ENCODE results near the gene IVNS1ABP. TPM values are rescaled to one million over a fixed set of nuclear protein-coding genes. Genes with fewer than 3 reads are reported as not detected.

IVNS1ABP gene
- total and polyA plus RNA-seq, 2 of the 13 experiments (the other 11 are each of a cell fraction or from before 2014, with no cell fraction given): 49.1 to 51.7 TPM

DNA sequence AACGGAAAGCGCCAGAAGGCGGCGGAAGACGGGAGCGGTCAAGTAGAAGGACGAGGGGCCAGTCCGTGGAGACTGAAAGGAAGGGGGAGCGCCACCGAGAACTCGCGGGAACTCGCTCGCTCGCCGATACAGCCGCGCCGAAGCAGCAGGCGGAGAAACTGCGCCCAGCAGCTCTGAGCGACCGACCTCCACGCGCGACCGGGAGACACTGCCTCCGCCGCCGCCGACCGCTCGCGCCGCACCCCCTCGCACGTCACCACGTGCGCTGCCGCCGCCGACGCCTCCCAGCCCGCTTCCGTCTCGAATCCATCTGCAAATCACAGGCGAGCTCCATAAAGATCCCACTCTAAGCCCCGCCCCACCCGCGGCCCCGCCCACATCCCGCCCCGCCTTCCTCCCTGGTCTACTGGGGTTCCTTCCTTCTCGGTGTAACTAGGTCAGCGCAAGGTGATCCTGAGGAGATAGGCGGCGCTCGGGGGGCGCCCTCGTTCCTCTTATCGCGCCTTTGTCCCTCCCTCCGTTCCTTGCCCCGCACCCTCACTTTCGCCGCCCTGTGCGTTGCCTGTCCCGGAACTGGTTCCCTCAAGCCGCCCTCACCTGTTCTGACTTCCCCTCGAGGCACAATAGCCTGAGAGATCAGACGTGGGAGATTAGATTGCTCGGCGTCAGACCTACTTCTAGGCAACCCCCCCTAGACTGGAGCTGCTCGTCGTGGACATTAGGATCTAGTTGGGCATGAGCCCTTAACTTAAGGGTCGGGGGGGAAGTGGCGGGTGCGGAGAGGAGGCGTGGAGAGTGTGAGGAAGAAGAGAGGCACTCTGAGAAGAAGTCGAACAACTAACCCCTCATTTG is at the start of gene IVNS1ABP (continued):
- TF ChIP-seq DMTF1 (CRISPR knock-in tag; IDR thresholded peaks at IDR 0.05) (no peak), MZF1 (CRISPR knock-in tag; IDR thresholded peaks at IDR 0.05; ENCODE audit: borderline replicate concordance) (no peak), ZBTB20 (CRISPR knock-in tag; IDR thresholded peaks at IDR 0.05; ENCODE audit: borderline replicate concordance, low read depth) (no peak), ZBTB1 (CRISPR knock-in tag; IDR thresholded peaks at IDR 0.05; ENCODE audit: borderline replicate concordance) (no peak), ZFP36L1 (CRISPR knock-in tag; IDR thresholded peaks at IDR 0.05) (peak; percentile 74), ZNF10 (CRISPR knock-in tag; IDR thresholded peaks at IDR 0.05; ENCODE audit: borderline replicate concordance, low read depth) (no peak), ZNF496 (CRISPR knock-in tag; IDR thresholded peaks at IDR 0.05; ENCODE audit: insufficient replicate concordance) (no peak), ZNF777 (CRISPR knock-in tag; IDR thresholded peaks at IDR 0.05) (peak; percentile 40), REL (CRISPR knock-in tag; conservative IDR thresholded peaks at IDR 0.05) (no peak), FOXA3 (CRISPR knock-in tag; IDR thresholded peaks at IDR 0.05) (no peak), TIGD3 (CRISPR knock-in tag; IDR thresholded peaks at IDR 0.05; ENCODE audit: borderline replicate concordance) (no peak), THYN1 (CRISPR knock-in tag; IDR thresholded peaks at IDR 0.05; ENCODE audit: borderline replicate concordance, low read depth) (no peak), MTA1 (CRISPR knock-in tag; IDR thresholded peaks at IDR 0.05; ENCODE audit: borderline replicate concordance) (no peak), SRSF4 (IDR thresholded peaks at IDR 0.05; ENCODE audit: low read depth, low read length, poor library complexity, severe bottlenecking) (no peak), CENPT (CRISPR knock-in tag; IDR thresholded peaks at IDR 0.05; ENCODE audit: low read depth) (peak; percentile 85; the same call in 1 of the 2 replicates), SIX1 (CRISPR knock-in tag; IDR thresholded peaks at IDR 0.05; ENCODE audit: borderline replicate concordance) (no peak), XRCC5 (optimal IDR thresholded peaks at IDR 0.05; ENCODE audit: low read length) (no peak)
- TF ChIP-seq, protein P1, sequence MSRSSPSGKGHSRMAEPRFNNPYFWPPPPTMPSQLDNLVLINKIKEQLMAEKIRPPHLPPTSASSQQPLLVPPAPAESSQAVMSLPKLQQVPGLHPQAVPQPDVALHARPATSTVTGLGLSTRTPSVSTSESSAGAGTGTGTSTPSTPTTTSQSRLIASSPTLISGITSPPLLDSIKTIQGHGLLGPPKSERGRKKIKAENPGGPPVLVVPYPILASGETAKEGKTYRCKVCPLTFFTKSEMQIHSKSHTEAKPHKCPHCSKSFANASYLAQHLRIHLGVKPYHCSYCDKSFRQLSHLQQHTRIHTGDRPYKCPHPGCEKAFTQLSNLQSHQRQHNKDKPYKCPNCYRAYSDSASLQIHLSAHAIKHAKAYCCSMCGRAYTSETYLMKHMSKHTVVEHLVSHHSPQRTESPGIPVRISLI (CRISPR knock-in tag; IDR thresholded peaks at IDR 0.05; ENCODE audit: borderline replicate concordance): no peak
- TF ChIP-seq, protein P2, sequence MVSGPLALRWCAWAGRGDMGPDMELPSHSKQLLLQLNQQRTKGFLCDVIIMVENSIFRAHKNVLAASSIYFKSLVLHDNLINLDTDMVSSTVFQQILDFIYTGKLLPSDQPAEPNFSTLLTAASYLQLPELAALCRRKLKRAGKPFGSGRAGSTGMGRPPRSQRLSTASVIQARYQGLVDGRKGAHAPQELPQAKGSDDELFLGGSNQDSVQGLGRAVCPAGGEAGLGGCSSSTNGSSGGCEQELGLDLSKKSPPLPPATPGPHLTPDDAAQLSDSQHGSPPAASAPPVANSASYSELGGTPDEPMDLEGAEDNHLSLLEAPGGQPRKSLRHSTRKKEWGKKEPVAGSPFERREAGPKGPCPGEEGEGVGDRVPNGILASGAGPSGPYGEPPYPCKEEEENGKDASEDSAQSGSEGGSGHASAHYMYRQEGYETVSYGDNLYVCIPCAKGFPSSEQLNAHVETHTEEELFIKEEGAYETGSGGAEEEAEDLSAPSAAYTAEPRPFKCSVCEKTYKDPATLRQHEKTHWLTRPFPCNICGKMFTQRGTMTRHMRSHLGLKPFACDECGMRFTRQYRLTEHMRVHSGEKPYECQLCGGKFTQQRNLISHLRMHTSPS (CRISPR knock-in tag; IDR thresholded peaks at IDR 0.05; ENCODE audit: low read depth): no peak
- TF ChIP-seq, protein P3, sequence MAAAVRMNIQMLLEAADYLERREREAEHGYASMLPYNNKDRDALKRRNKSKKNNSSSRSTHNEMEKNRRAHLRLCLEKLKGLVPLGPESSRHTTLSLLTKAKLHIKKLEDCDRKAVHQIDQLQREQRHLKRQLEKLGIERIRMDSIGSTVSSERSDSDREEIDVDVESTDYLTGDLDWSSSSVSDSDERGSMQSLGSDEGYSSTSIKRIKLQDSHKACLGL (CRISPR knock-in tag; IDR thresholded peaks at IDR 0.05): no peak; the same call in 1 of the 2 replicates

Measured in HepG2 (cell line).